T-helper 1 cell (primary cell): ENCODE measurements around the gene NTRK3.

Experiments used
- DNase-seq, 5 donors: peaks; one replicate each; pipeline ENCODE4 v3.0.0-alpha.2; 2012 to 2020

NTRK3 gene

DNA sequence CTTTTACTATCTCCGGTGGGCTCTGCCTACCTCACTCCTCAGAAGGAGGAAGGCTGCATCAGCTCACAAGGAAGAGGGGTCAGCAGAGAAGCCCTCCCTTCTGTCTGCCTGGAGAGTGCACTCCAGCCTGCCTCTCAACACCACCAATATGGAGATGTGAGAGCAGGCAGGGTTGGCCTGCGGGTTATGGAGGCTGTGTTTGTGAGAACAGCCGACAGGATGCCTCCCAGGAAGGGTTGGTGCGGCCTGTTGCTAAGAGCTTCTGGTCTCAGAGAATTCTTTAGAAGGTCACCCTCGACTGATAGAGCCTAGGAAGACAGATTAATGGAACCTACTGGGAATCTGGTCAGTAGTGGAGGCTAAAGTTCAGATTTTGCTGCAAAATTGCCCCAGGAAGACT, 326.1 kb downstream of the NTRK3 start:
- DNase-seq = no peak

DNA sequence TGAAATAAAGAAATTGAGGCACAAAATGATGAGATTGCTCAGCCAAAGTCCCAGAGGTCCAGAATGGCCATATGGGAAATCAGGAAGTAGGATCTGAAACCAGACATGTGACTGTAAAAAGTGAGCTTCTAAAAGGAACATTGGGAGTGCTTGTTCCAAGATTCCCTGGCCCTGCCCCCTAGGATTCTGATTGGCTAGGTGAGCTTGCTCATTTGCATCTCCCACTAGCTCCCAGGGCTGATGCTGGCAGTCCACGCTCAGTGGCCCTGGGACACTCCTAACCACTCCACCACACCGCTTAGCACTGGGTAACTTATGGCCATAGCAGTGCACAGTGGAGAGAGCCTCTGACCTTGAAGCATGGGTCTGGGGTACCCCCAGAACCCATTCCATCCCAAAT, 326.7 kb downstream of the NTRK3 start:
- no peak for DNase-seq

DNA sequence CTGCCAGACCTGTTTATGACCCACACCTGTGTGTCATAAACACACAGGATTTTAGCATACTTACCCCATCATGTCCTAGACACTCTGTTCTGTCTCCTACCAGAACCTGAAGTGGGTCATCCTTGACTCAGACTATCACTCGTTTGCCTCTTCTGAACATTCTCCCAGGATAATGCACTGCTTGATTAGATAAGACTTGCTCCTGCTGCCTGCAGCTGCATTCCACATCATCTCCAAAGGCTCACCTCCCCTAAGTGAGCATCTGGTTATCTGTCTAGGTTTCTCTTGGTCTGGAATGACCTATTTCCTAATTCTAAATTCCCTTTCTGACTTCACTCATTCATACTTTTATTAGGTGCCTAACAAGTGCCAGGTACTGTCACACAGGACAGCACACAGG, 332.1 kb downstream of the NTRK3 start:
- DNase-seq = no peak

DNA sequence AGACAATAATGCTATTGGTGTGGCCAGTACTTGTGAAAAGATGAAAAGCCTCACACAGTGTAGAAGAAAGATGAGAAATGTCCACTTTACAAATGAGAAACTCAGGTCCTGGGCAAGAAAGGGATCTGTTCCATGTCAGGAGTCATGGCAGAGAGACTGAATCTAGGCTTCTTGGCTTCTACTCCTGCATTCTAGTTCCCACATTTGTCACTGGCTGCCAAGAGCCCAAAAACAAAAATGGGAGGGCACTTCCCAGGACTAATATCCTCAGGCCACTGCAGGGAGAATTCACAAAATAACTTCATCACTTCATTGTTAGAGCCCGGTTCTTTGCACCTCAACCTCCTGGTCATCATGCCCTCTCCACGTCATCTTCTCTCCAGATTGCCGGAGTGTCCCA, 337.5 kb downstream of the NTRK3 start:
- DNase-seq = no peak

DNA sequence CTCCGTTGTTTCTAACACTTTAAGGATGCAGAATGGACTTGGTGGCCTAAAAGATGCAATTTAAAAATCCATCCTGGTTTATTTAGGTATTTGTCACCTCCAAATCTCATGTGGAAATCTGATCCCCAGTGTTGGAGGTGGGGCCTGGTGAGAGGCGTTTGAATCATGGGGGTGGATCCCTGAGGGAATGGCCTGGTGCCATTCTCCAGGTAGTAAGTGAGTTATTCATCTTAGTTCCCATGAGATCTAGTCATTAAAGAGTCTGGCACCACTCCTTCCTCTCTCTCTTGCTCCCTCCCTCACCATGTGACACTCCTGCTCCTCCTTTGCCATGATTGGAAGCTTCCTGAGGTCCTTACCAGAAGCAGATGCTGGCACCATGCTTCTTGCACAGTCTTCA, 339.1 kb downstream of the NTRK3 start:
- DNase-seq = no peak

DNA sequence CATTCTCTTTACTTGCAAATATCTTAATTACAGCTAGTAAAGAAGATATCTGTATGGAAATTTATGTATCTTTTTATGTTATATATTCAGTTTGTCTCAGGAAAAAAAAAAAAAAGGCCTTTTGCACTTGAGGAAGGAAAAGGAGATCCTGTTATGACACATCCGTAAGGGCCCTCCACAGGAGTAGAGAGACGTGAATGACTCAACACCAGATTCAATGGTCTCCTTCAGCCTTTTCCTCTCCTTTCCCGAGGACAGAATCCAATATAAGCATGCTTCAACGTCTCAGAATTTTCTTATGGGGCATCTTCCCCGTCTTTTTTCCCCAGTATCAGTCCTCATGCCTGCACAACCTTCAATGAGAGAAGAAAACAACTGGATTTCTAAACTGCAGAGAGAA, 340.3 kb downstream of the NTRK3 start:
- no peak for DNase-seq

DNA sequence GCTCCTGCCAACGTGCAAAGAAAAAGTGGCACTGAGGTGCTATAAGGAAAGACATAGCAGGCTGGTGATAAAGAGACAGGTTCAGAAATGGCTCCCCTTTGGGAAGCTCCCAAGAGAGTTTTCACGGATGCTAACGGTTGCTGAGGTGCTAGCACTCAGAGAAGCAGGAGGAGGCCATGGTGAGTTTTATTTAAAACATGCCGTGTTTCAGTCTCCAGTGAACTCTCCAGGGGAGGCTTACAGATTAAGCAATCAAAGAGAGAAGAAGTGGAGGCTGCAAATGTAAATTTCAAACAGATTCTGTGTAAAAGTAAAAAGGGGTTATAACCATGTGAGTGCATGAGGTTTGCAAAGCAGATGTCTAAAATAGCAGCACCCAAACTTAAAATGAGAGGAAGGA, 346.2 kb downstream of the NTRK3 start:
- no peak for DNase-seq

DNA sequence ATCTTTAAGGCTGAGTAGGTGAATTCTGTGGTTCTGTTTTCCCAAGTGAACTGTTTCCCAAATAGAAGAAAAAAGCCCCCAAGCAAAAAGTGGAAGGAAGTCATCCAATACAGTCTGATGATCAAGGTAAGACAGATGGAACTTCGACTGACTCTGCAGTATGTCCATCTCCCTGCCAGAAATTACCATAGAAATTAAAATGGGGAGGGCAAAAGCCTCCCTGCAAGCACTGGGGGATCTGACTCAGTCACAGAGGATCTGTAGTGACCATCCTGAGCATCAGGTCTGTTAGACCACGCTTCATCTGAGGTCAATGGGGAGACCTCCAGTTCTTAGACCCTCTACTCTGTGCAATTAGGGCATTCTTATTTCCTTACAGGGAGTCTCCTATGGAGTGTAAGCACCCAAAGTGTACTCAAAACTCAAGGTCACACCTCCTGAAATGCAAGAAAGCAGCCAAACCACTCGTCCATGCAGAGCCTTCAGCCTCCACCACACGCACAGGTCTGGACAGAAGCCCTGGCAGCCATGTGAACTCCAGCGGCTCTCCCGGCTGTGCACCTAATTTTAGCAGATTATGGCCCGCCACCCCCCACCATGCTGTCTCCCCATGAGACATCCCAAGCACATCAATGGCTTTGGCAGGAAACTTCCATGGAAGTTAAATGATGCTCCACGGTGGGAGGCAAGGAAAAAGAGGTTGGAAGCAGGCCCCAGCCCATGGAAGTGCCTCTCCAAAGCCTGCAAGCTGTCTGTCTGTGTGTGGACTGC, 348.7 kb downstream of the NTRK3 start:
- DNase-seq = no peak

DNA sequence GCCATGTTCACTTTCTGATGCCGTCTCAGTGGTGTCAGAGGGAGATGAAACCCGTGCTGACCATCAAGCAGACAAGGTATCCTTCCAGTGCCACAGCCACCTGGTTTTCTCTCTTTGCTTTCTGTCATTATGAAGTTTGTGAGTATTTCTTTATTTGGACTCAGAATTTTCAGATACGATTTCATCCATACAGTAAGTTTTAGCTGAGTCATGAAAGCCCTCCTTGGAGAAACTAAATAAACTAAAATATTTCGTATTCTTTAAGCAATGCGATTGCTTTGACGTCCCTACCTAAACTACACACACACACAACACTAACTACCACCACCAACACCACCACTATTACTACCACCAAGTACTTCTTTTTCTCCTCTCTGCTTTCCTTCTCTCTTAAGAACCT, 350.1 kb downstream of the NTRK3 start:
- DNase-seq = no peak

DNA sequence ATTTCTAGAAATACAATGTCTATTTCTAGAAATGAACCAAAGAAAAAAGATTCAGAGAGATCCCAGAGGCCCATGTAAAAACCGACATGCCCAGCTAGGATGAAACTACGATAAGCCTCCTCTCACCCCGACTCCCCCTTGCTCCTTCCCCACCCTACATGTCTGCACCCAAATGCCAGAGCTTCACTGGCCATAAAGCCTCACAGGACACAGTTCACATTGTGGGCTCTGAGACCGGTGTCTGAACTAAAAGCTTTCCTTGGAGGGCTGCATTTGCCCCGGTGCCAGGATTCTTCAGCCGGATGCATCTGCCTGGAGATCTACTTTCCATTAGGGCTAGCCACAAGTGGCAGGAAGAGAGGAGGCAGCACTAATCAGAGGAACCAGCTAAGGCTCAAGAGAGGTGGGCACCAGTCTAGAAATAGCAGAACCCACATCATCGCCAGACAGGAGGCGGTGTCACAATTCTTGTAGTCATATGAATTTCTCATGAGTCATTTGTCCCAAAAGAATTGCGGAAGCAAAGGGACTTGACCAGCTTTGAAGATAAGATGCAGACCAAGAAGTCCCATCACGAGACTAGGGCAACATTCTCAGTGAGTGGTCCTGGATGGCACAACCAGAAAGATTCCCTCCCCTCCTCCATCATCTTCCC, 353.6 kb downstream of the NTRK3 start:
- DNase-seq = no peak

DNA sequence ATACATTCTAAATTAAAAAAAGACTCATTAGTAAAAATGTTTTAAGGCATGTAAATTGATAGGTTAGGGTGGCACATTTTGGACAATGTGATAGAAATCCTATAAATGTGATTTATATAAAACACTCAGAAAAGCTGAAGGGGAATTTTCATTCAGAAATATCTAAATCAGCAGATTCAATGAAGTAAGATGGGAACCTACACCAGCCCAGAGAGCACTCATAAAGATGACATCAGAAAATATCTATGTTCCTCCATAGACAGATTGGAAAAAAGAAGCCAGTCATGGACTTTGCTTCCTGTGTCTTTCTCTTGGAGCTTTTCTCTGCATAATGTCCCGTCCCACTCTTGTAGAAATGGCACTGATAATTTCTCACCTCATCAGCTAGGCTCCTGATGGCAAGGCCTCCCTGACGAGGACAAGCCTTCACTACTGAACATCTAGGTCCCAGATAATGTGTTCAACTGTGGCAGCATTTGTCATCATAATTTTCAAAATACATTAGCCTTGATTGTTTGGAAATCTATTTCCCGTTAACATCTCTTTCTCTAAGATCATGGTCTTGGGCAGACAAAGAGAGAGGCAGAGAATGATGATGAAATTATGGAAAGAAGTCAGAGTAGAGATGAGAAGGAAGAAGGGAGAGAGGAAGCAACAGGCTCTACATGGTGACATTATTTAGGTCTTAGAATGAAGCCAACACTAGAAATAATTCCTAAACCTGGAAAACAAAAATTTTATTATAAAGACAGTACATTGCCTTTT, 354.4 kb downstream of the NTRK3 start:
- no peak for DNase-seq

DNA sequence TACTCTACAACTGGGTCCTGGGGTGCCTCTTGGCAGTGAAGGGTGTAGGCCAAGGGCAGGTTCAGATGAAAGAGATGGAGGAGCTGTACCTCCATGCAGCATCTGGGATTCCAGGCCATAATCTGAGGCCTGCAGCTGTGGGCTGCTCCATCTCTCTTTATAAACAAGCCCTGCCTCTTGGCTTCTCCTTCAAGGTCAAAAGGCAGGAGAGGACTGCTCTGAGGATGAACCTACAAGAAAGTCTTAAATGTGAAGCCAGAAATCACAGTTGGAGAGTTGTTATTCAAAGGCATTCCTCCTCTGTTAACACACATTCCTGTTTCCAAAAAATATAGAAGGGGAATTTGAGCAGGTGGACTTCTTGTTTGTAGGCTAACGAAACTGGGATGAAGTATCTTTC, 355.5 kb downstream of the NTRK3 start:
- DNase-seq = no peak

DNA sequence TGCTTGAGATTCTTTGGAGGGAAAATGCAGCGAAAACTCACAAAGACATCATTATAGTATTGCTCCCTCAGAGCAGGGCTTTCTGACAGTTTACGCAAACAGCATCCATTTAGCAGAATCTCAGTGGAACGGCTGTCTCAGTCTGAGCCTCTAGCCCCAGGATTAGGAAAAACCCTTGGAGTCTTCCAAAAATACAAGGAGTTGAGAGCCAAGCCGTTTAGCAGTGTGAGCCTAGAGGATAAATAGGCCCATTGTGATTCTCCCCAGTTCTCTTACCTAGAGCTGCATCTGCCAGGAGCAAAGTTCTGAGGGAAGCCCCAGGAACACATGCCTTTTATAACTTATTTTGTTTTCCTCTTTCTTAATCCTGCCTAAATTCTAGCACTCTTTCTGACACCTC, 359.6 kb downstream of the NTRK3 start:
- no peak for DNase-seq

DNA sequence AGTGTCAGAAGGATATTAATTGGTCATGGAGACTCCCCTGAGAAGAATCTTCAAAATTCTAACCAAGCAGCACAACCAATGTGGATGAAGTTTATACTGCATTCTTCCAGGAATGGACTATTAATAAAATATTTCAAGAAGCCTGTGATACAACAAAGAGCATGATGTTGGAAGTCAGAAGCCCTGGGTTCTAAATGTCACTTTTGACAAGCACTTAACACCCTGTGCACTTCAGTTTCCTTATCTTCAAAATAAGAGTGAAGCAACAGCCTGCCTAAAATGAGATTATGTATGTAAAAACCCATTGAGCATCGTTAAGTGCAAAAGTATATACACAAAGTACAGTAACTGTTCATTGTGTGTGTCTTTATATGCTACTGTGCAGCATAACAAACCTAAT, 369.4 kb downstream of the NTRK3 start:
- DNase-seq = no peak

DNA sequence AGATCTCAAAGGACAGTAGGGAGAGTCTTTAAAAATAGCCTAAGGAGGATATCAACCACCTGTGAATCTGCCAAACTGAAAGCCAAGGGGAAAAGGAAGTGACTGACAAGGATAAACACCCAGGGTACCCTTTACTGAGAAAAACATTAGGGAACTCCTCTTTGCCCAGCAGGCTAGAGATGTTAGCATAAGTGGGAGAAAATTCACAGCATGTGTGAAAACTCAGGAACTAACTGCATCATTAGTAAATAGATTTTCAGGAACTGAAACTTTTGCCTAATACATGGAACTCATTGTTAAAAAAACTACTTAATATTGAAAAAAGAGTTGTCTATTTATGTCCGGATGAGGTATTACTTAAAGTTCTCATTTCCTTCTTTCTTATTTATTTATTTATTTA, 375.5 kb downstream of the NTRK3 start:
- no peak for DNase-seq

DNA sequence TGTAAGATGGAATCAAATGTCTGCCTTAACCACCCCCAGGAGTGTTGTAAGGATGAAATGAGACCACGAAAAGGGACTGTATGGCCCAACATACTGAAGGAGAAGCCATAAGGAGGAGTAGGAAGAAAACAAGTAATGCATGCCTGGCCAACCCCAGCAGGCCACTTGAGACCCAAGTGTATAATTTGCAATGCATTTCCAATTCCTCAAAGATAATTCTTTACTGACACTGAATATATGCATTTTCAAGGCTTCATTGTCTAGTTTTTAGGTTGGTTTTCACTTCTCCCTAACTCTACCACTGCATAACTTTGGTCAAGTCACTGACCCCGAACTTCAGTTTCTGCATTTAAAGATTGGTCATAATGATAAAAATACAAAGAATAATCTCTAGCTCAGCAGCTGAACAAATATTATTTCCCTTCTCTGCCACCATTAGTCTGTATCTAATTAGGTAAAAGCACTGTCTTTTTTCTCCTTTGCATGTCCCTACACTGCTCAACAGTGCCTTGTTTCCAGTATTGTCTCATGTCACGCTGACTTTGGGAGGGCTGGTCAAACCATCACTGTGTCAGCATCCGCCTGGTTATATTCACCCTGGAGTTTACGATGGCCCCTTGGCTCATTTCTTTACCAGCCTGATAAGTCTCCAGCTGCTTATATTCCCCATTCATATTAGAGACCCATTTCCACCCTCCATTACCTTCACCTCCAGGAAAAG, 378.6 kb downstream of the NTRK3 start:
- DNase-seq = no peak

DNA sequence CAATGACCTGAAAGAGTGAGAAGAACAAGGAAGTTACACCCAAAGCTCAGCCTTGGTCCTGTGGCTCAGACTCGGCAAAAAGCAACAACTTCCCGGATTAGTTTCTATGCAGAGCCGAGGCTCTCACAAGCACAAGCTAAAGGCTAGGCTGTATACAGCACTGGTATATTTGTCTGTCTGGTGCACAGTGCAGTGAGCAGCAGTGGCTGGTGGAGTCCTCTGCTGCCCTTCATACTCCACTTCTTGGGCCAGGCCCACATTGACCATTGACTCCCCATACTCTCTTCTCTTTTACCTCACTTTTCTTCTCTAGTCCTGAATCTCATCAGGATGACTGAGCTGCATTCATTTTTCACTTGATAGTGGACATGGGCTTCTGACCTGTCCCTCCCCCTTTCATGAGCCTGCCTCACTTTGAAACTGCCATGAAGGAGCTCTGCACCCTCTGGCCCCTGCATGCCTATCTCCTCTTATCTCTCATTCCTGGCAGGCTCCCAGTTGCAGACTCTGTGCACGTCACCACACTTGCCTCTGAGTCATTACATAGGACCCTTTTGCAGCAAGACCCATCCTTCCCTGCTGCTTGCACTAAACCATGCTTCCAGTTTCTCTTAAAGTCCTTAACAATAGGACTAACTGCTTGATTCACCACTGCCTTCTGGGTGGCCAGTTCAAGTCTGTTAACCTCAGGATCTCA, 379.3 kb downstream of the NTRK3 start:
- no peak for DNase-seq

DNA sequence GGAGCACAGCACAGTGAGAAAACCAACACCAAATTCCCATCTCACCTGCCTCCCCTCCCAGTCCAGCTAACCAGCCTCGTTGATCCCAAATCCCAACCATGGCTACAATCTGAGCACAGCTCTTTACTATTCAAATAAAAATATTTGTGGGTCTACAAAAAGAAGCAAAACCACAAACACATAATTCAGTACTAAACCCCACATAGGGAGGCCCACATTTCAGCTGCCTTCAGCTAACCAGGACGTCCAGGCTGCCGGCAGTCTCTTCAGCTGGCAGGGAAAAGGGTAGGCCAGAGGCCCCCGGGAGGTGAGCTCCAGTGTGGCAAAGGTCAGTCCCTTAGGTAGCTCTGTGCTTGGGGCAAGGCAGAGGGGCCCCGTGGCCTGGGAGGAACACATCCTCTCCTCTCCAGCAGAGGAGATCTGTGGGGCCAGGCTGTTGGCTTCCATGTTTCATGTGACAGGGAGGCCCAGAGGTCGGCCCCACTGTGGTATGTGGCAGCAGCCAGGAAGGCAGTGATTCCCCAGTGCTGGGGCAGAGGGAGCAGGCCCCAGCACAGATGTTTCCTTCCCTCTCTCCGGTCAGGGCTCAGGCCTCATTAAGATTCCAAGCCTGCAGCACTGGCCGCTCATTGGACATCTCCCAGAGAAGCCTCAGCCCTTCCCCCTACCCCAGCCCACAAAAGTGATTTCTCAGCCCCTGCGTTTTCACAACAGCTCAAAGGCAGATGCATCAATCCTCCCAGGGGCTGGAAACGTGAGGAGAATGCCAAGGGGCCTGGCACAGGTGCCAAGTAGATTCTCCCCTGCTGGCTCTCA, 381.4 kb downstream of the NTRK3 start:
- DNase-seq = no peak

DNA sequence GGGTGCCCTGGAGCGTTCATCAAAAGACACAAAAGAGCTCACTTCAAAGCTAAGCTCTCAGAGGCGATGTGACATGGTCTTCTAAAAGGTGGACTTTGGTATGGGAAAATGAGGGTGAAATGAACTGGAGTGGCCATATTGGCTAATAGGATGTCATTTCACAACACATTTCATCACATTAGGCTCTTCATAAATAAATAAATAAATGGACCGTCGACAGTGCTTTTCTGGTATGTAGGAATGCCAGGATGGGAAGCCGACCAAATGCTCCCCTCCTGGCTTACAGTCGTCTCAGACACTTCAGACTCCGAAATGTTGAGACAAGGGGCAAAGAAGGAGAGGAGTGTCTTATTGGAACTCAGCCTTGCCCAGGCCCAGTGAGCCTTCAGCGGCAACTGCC, 383.0 kb downstream of the NTRK3 start:
- no peak for DNase-seq

DNA sequence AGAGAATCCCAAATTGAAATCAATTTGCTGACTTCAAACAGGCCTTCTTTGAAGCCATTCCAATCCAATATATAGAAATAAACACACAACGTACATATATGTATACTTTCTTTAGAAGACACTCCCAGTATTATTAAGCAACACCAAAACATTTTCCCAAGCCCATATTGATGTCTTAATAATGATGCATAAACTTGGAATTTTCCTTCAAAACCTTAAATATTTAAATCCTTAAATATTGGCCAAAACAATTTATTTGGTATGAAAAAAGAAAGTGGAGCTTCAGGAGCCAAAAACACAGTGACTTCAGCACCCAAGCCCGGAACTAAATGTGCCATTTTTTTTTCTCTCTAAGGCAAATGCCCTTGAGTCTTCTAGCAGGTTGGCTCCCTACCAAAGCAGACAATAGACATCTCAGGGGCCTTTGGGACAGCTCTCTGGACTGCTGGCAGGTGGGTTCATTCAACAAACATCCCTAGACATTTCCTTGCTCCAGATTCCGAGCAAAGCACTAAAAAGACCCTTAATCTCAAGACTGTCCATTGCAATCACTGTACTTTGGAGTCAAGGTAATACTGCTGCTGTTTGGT, 384.7 kb downstream of the NTRK3 start:
- no peak for DNase-seq

DNA sequence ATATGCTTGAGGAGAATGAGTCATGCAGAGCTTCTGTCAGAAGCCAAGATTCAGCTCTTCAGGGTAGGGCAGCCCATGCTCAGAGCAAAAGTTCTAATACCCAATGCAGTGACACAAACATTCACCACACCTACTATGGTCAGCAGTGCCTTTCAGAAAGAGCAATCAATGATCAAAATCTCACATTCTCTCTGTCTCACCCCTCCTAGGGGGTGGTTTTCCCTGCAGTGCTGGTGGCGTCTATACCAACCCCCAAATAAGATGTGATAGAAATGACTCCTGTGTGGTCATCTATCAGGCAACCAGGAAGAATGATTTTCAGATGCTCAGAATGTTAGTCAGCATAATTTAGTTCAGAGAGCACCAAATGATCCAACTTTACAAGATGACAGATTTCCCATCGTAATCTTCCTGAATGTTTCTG, 385.3 kb downstream of the NTRK3 start:
- DNase-seq = no peak
